ENCODE results near the gene LYRM7. TPM values are rescaled to one million over a fixed set of nuclear protein-coding genes. Genes with fewer than 3 reads are reported as not detected.
"Not testable (repeated sequence)": the region's sequence is repeated elsewhere in the genome, so short reads cannot be mapped to it uniquely, and the experiment has no call there.

LYRM7 gene
- total RNA-seq, 1 donor from 2014 or later = 26.9 TPM

DNA sequence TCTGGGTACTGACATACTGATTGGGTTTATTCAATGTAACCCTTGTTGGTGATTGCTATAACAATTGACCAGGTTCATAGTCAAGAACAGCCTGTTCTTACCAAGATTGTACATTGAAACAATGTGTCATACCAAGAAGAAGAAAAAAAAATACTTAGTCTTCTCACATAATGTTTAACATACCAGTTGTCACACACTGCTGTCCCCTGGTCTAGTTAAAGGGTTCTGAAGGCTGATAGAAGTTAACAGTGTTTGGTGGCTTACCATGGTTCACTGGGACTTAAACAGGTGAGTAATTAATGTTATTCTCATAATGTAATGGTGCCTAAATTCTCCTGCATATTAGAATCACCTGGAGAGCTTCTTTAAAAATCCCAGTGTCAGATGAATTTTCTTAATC, 74.6 kb downstream of the LYRM7 start:
- intact Hi-C loops (cut with DNase I) = no loop called here
- no peak for ATAC-seq
- no peak for DNase-seq (ENCODE audit: missing footprints)

DNA sequence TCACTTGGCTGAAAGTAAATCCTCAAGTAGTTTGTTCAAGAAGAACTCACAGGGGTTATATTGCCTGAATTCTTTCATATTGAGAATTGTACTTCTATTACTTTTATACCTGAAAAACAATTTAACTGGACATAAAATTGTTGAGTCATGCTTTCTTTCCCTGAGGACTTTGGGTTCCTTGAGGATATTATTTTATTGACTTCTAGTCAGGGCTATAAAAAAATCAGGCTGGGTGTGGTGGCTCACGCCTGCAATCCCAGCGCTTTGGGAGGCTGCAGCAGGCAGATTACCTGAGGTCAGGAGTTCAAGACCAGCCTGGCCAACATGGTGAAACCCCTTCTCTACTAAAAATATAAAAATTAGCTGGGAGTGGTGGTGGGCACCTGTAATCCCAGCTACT, 75.2 kb downstream of the LYRM7 start:
- ATAC-seq (no peak), DNase-seq (ENCODE audit: missing footprints) (no peak)
- intact Hi-C loops (cut with DNase I) = no loop called here

DNA sequence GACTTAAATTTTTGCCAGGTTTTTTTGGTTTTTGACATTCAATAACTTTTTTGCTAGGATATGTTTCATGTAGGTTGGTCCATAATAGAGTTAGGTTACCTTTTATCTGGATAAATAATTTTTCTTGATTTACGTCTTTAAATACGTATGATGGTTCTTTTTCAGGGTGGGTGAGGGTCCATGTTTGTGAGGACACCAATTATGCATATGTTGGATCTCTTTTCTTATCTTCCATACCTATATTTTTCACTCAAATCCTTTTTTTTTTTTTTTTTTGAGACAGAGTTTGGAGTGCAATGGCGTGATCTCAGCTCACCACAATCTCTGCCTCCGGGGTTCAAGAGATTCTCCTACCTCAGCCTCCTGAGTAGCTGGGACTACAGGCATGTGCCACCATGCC, 75.8 kb downstream of the LYRM7 start:
- DNase-seq (ENCODE audit: missing footprints) = no peak
- ATAC-seq = no peak
- intact Hi-C loops (cut with DNase I) = no loop called here

DNA sequence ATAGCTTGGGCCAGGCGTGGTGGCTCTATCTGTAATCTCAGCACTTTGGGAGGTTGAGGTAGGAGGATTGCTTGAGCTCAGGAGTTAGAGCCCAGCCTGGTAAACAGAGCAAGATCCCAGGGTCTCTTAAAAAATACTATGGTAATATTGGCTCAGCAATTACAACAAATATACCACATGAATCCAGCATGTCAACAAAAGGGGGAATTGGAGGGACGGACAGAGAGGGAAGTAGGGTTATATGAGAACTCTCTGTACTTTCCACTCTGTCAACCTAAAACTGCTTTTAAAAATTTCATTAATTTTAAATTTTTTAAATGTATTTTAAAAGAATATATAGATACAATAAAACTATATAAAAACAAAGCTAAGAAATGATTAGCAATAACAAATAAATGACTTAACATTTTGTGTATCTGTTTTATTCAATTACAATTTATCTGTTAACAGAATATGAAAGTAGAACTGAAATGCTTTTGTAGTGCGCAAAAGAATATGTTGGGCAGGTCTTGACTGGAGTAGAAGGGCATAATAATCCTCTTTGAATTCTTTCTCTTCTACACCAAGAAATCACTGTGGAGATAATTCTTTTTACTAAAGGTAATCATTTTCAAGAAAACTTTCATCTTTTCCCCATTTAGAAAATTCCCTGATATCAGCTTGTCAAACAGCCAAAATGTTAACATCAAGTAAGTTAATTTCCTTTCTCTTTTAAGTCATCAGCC, 80.2 kb downstream of the LYRM7 start:
- DNase-seq (ENCODE audit: missing footprints) (no peak), ATAC-seq (no peak)
- intact Hi-C loops (cut with DNase I) = no loop called here

DNA sequence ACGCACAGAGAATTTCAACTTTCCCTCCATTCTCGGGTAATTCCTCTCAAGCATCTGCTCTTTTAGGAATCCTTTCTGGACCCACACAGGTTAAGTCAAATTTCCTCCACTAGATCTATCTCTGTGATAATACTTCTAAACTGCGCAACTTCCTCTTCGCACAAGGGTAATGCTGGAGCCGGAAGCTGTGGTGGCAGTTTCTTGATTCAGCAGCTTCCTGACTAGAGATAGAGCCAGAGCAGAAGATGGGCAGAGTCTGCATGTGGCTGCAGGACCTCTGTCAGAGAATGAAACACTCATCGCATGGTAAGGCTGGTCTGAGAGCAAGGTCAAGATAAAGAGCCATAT, 82.1 kb downstream of the LYRM7 start:
- intact Hi-C loops (cut with DNase I) = no loop called here
- DNase-seq (ENCODE audit: missing footprints) (peak; percentile 84), ATAC-seq (peak; percentile 79)

DNA sequence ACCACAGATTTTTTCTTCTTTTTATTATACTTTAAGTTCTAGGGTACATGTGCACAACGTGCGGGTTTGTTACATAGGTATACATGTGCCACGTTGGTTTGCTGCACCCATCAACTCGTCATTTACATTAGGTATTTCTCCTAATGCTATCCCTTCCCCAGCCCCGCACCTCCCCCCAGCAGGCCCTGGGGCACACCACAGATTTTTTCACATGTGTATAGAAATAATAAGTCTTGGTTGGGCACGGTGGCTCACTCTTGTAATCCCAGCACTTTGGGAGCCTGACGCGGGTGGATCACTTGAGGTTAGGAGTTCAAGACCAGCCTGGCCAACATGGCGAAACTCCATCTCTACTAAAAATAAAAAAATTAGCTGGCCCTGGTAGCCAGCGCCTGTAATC, 83.3 kb downstream of the LYRM7 start:
- ATAC-seq; DNase-seq (ENCODE audit: missing footprints); intact Hi-C loops (cut with DNase I): not testable (repeated sequence)

DNA sequence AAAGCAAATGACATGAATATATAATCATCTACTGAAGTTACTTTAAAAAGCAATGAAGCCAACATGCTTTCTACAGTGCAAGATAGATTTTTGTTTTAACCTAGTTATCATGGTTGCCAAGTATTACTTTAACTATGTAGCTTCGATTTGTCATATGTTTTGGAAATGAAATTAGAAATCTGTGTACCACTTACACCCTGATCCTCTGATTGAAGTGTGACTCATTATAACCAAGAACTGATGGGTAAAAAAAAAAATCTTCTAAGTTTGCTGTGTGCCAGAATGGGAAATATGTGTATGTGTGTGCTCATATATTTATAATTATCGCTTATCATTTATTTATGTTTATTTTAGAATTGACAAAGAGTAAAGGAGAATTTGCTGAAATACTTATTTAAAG, 84.0 kb downstream of the LYRM7 start:
- intact Hi-C loops (cut with DNase I) = no loop called here
- ATAC-seq (no peak), DNase-seq (ENCODE audit: missing footprints) (no peak)

Other genes with a start within 250 kb of the LYRM7 start
- gene HINT1, start 5.7 kb upstream of the LYRM7 start, total RNA-seq = 200 TPM
- gene CDC42SE2, start 93.1 kb downstream of the LYRM7 start, total RNA-seq = 11.6 TPM